ENCODE data around the gene TNFAIP8L1.
"Not testable (repeated sequence)": the region's sequence is repeated elsewhere in the genome, so short reads cannot be mapped to it uniquely, and the experiment has no call there.

TNFAIP8L1 gene

GRCh38 chr19:4676955-4677731 lies 37.8 kb downstream of the TNFAIP8L1 start:
- H3K4me1 Mint-ChIP-seq = no peaks in the 10 kb centered on the region
- DNase-seq (ENCODE audit: low spot score in 2 of 2) = peak in 1 of 2 donors; percentile 61
- no peaks in the 10 kb centered on the region for H3K9me3 Mint-ChIP-seq
- peak; percentile 45 for ATAC-seq
- peaks cover 62% of the 10 kb centered on the region for H3K36me3 Mint-ChIP-seq
- H3K27ac Mint-ChIP-seq = peak overlapping the region; percentile 61
- no peak overlapping the region for H3K4me3 Mint-ChIP-seq

- ATAC-seq = peak; percentile 27
- Mint-ChIP-seq H3K4me3 (no peak overlapping the region), H3K4me1 (no peaks in the 10 kb centered on the region), H3K9me3 (no peaks in the 10 kb centered on the region), H3K36me3 (peaks cover 74% of the 10 kb centered on the region), H3K27ac (no peak overlapping the region)
- DNase-seq (ENCODE audit: low spot score in 2 of 2) = no peak
Observed at GRCh38 chr19:4678881-4679790, 39.8 kb downstream of the TNFAIP8L1 start.

GRCh38 chr19:4680021-4680420 lies 40.7 kb downstream of the TNFAIP8L1 start:
- not testable (repeated sequence) for ATAC-seq; H3K4me3 Mint-ChIP-seq; H3K27ac Mint-ChIP-seq; H3K9me3 Mint-ChIP-seq; H3K4me1 Mint-ChIP-seq; DNase-seq (ENCODE audit: low spot score in 2 of 2)
- H3K36me3 Mint-ChIP-seq = peaks cover 73% of the 10 kb centered on the region

- ATAC-seq = no peak
- no peaks in the 10 kb centered on the region for H3K4me1 Mint-ChIP-seq
- DNase-seq (ENCODE audit: low spot score in 2 of 2) = no peak
- H3K27ac Mint-ChIP-seq = no peak overlapping the region
- H3K9me3 Mint-ChIP-seq = no peaks in the 10 kb centered on the region
- peaks cover 87% of the 10 kb centered on the region for H3K36me3 Mint-ChIP-seq
- no peak overlapping the region for H3K4me3 Mint-ChIP-seq
Observed at GRCh38 chr19:4682417-4683200, 43.3 kb downstream of the TNFAIP8L1 start.

- ATAC-seq = no peak
- Mint-ChIP-seq H3K4me3 (no peak overlapping the region), H3K9me3 (no peaks in the 10 kb centered on the region), H3K4me1 (no peaks in the 10 kb centered on the region), H3K36me3 (peaks cover 76% of the 10 kb centered on the region), H3K27ac (no peak overlapping the region)
- DNase-seq (ENCODE audit: low spot score in 2 of 2) = no peak
Observed at GRCh38 chr19:4684312-4685095, 45.2 kb downstream of the TNFAIP8L1 start.

GRCh38 chr19:4686700-4687099 lies 47.4 kb downstream of the TNFAIP8L1 start:
- H3K9me3 Mint-ChIP-seq = no peaks in the 10 kb centered on the region
- DNase-seq (ENCODE audit: low spot score in 2 of 2) = no peak
- H3K27ac Mint-ChIP-seq = no peak overlapping the region
- H3K36me3 Mint-ChIP-seq = peaks cover 77% of the 10 kb centered on the region
- no peak overlapping the region for H3K4me3 Mint-ChIP-seq
- no peak for ATAC-seq
- H3K4me1 Mint-ChIP-seq = no peaks in the 10 kb centered on the region

- Mint-ChIP-seq H3K27ac (no peak overlapping the region), H3K36me3 (peaks cover 77% of the 10 kb centered on the region), H3K9me3 (no peaks in the 10 kb centered on the region), H3K4me3 (no peak overlapping the region), H3K4me1 (no peaks in the 10 kb centered on the region)
- ATAC-seq = no peak
- DNase-seq (ENCODE audit: low spot score in 2 of 2) = no peak
Observed at GRCh38 chr19:4687396-4687795, 48.1 kb downstream of the TNFAIP8L1 start.

GRCh38 chr19:4688587-4688986 lies 49.3 kb downstream of the TNFAIP8L1 start:
- Mint-ChIP-seq H3K4me3 (no peak overlapping the region), H3K9me3 (no peaks in the 10 kb centered on the region), H3K36me3 (peaks cover 85% of the 10 kb centered on the region), H3K27ac (no peak overlapping the region), H3K4me1 (no peaks in the 10 kb centered on the region)
- ATAC-seq (no peak), DNase-seq (ENCODE audit: low spot score in 2 of 2) (no peak)

GRCh38 chr19:4689403-4689802 lies 50.1 kb downstream of the TNFAIP8L1 start:
- H3K36me3 Mint-ChIP-seq = peaks cover 85% of the 10 kb centered on the region
- H3K9me3 Mint-ChIP-seq = no peaks in the 10 kb centered on the region
- DNase-seq (ENCODE audit: low spot score in 2 of 2) (no peak), ATAC-seq (no peak)
- H3K4me3 Mint-ChIP-seq = no peak overlapping the region
- H3K27ac Mint-ChIP-seq = no peak overlapping the region
- H3K4me1 Mint-ChIP-seq = no peaks in the 10 kb centered on the region

GRCh38 chr19:4690361-4690760 lies 51.0 kb downstream of the TNFAIP8L1 start:
- H3K27ac Mint-ChIP-seq = peak overlapping the region; percentile 41
- DNase-seq (ENCODE audit: low spot score in 2 of 2) = no peak
- ATAC-seq = no peak
- no peak overlapping the region for H3K4me3 Mint-ChIP-seq
- H3K9me3 Mint-ChIP-seq = no peaks in the 10 kb centered on the region
- H3K4me1 Mint-ChIP-seq = no peaks in the 10 kb centered on the region
- peaks cover 89% of the 10 kb centered on the region for H3K36me3 Mint-ChIP-seq

GRCh38 chr19:4691373-4691772 lies 52.1 kb downstream of the TNFAIP8L1 start:
- Mint-ChIP-seq H3K4me1 (no peaks in the 10 kb centered on the region), H3K4me3 (no peak overlapping the region), H3K27ac (no peak overlapping the region), H3K9me3 (no peaks in the 10 kb centered on the region), H3K36me3 (peaks cover 89% of the 10 kb centered on the region)
- DNase-seq (ENCODE audit: low spot score in 2 of 2) = no peak
- ATAC-seq = no peak

GRCh38 chr19:4692251-4693077 lies 53.1 kb downstream of the TNFAIP8L1 start:
- ATAC-seq (no peak), DNase-seq (ENCODE audit: low spot score in 2 of 2) (no peak)
- no peak overlapping the region for H3K27ac Mint-ChIP-seq
- peaks cover 89% of the 10 kb centered on the region for H3K36me3 Mint-ChIP-seq
- H3K4me3 Mint-ChIP-seq = no peak overlapping the region
- H3K4me1 Mint-ChIP-seq = no peaks in the 10 kb centered on the region
- H3K9me3 Mint-ChIP-seq = no peaks in the 10 kb centered on the region

GRCh38 chr19:4693078-4693350 lies 53.7 kb downstream of the TNFAIP8L1 start:
- ATAC-seq = no peak
- H3K9me3 Mint-ChIP-seq = no peaks in the 10 kb centered on the region
- H3K27ac Mint-ChIP-seq = no peak overlapping the region
- no peaks in the 10 kb centered on the region for H3K4me1 Mint-ChIP-seq
- DNase-seq (ENCODE audit: low spot score in 2 of 2) = no peak
- H3K36me3 Mint-ChIP-seq = peaks cover 86% of the 10 kb centered on the region
- no peak overlapping the region for H3K4me3 Mint-ChIP-seq

GRCh38 chr19:4693471-4694121 lies 54.3 kb downstream of the TNFAIP8L1 start:
- no peaks in the 10 kb centered on the region for H3K4me1 Mint-ChIP-seq
- ATAC-seq (no peak), DNase-seq (ENCODE audit: low spot score in 2 of 2) (no peak)
- H3K27ac Mint-ChIP-seq = peak overlapping the region; percentile 69
- no peak overlapping the region for H3K4me3 Mint-ChIP-seq
- H3K36me3 Mint-ChIP-seq = peaks cover 88% of the 10 kb centered on the region
- H3K9me3 Mint-ChIP-seq = no peaks in the 10 kb centered on the region
